AG04450 (cell line): ENCODE measurements around the gene CALY. TPM values are rescaled to one million over a fixed set of nuclear protein-coding genes. Genes with fewer than 3 reads are reported as not detected.

Experiments used
- CTCF ChIA-PET: fragments of 300-600, 350-600 bp; formaldehyde crosslinking; extraction: SDS; loops from one replicate; lab custom pipeline; 2022; ENCODE audit warnings: antibody characterized with exemption, inconsistent platforms; lab: Charles Lee
- POLR2A ChIA-PET: fragments of 350-600 bp; formaldehyde crosslinking; extraction: SDS; loops from one replicate; lab custom pipeline; 2021; ENCODE audit warnings: antibody characterized with exemption, inconsistent platforms; lab: Yijun Ruan, JAX
- DNase-seq: peaks from one replicate; pipeline ENCODE4 v3.0.0-alpha.2; 2011; ENCODE audit warnings: low read depth, low spot score
- H3K27ac ChIP-seq: one replicate; pipeline ENCODE4 v1.5.1; 2012; ENCODE audit warnings: low read depth, low read length, control low read depth
- H3K27me3 ChIP-seq: one replicate; pipeline ENCODE4 v1.6.0; 2012; ENCODE audit warnings: low read length; ENCODE audit not compliant: control insufficient read depth, insufficient read depth
- H3K4me3 ChIP-seq: 2 replicates; pipeline ENCODE4 v1.5.1; 2011; ENCODE audit warnings: mild to moderate bottlenecking, low read depth, low read length, control low read depth
- H3K9me3 ChIP-seq: 2 replicates; pipeline ENCODE4 v1.5.1; 2012; ENCODE audit warnings: low read length; ENCODE audit not compliant: control insufficient read depth, insufficient read depth
- CTCF ChIP-seq: IDR thresholded peaks from 2 replicates; pipeline ENCODE4 v1.5.1; 2011; ENCODE audit warnings: low read depth, low read length, control low read depth, inconsistent platforms
- polyA plus RNA-seq: library from polyadenylated mRNA; depleted of rRNA; stranded (reverse); fragments of >200 nt; gene quantifications from 2 replicates; pipeline ENCODE4 v1.2.3, GENCODE V29; 2011

CALY gene
- polyA plus RNA-seq, 1 experiment, result 0.16 TPM

- TF ChIP-seq CTCF, result no peak
- no peak for DNase-seq
- H3K9me3 ChIP-seq, result peaks cover 14% of the 10 kb centered on the region
- CTCF ChIA-PET, result interaction anchor here (0.9 kb wide), 1 partner anchor 13 kb away, joined by 7 read pairs; no protein-coding TSS in a partner anchor
- H3K27ac ChIP-seq, result no peak overlapping the region
- POLR2A ChIA-PET, result no interaction called here
- no peak overlapping the region for H3K4me3 ChIP-seq
- peaks cover 2% of the 10 kb centered on the region for H3K27me3 ChIP-seq
Observed at GRCh38 chr10:133316266-133316665, 20.4 kb downstream of the CALY start.

DNA sequence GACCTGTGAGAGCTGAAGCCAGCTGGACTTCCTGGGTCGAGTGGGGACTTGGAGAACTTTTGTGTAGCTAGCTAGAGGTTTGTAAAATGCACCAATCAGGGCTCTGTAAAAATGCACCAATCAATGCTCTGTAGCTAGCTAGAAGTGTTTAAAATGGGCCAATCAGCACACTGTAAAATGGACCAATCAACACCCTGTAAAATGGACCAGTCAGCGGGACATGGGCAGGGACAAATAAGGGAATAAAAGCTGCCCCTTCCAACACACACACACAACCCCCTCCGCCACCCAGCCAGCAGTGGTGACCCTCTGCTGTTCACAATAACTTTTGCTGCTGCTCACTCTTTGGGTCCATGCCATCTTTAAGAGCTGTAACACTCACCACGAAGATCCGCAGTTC is 20.8 kb downstream of the CALY start:
- CTCF ChIA-PET, result interaction anchor here (0.9 kb wide), 1 partner anchor 14 kb away, joined by 7 read pairs; no protein-coding TSS in a partner anchor
- no peak for TF ChIP-seq CTCF
- H3K27me3 ChIP-seq, result no peaks in the 10 kb centered on the region
- no peak overlapping the region for H3K4me3 ChIP-seq
- POLR2A ChIA-PET, result no interaction called here
- no peak for DNase-seq
- H3K9me3 ChIP-seq, result peaks cover 11% of the 10 kb centered on the region
- H3K27ac ChIP-seq, result no peak overlapping the region

DNA sequence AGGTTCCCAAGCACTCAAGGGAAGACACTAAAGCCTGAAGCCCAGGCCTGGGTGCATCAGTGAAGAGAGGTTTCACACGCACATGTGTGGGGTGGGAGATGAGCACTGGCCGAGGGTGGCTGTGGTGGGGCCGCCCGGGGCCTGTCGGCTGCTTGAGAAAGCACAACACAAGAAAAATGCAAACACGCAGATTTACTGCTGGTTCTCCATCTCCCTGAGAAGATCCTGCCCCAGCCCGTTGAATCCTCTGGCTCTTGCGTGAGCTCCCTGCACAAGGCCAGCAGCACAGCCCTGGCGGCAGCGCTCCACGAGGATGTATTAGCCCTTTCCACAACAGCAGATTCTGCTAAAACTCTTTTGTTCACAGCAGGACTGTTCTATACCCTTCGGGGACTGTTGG is 21.8 kb downstream of the CALY start:
- CTCF ChIA-PET, result interaction anchor here (0.7 to 1.9 kb wide), 3 partner anchors 9 to 28 kb away, joined by 3 to 15 read pairs (median 3); no protein-coding TSS in a partner anchor

GRCh38 chr10:133313192-133313591 is 23.5 kb downstream of the CALY start:
- H3K9me3 ChIP-seq, result peaks cover 14% of the 10 kb centered on the region
- POLR2A ChIA-PET, result no interaction called here
- no peak overlapping the region for H3K27ac ChIP-seq
- H3K27me3 ChIP-seq, result no peaks in the 10 kb centered on the region
- CTCF ChIA-PET, result interaction anchor here (1.0 kb wide), 1 partner anchor 11 kb away, joined by 3 read pairs; no protein-coding TSS in a partner anchor
- no peak overlapping the region for H3K4me3 ChIP-seq
- TF ChIP-seq CTCF, result no peak
- no peak for DNase-seq

More for the DNA sequence above, 21.8 kb downstream of the CALY start:
- H3K27me3 ChIP-seq, result no peaks in the 10 kb centered on the region
- TF ChIP-seq CTCF, result no peak
- H3K27ac ChIP-seq, result no peak overlapping the region
- no peak for DNase-seq
- POLR2A ChIA-PET, result no interaction called here
- no peak overlapping the region for H3K4me3 ChIP-seq
- H3K9me3 ChIP-seq, result peaks cover 7% of the 10 kb centered on the region

DNA sequence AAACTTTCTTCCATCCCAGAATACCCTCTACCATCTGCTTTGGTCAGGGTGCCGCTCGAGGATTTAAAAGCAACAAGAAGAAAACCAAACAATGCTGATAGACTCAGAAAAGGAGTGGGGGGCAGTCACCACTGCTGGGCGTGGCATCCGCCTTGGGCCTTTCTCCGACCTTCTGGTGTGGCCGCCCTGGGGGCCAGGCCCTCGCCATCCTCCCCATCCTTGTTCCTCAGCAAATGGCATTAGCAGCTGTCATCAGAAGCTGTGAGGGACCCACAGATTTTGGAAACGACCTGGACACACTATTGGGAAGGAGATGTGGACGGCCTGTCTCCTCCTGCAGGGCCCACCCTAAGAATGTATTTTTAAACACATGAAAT is 23.9 kb downstream of the CALY start:
- H3K9me3 ChIP-seq, result peaks cover 14% of the 10 kb centered on the region
- no peak overlapping the region for H3K27ac ChIP-seq
- ChIA-PET POLR2A (no interaction called here), CTCF (no interaction called here)
- no peaks in the 10 kb centered on the region for H3K27me3 ChIP-seq
- no peak for DNase-seq
- no peak for TF ChIP-seq CTCF
- H3K4me3 ChIP-seq, result no peak overlapping the region
